Activated CD4-positive, alpha-beta T cell treated with anti-CD3 and anti-CD28 coated beads for 48 hours (primary cell): ENCODE results near the gene APBB2.
"Not testable (repeated sequence)": the region's sequence is repeated elsewhere in the genome, so short reads cannot be mapped to it uniquely, and the experiment has no call there.

Source experiments
- DNase-seq: peaks from one replicate; pipeline ENCODE4 v3.0.0-alpha.2; 2020

The APBB2 gene

GRCh38 chr4:40840985-40841571, 373.3 kb downstream of the APBB2 start:
- peak; percentile 91 for DNase-seq

DNA sequence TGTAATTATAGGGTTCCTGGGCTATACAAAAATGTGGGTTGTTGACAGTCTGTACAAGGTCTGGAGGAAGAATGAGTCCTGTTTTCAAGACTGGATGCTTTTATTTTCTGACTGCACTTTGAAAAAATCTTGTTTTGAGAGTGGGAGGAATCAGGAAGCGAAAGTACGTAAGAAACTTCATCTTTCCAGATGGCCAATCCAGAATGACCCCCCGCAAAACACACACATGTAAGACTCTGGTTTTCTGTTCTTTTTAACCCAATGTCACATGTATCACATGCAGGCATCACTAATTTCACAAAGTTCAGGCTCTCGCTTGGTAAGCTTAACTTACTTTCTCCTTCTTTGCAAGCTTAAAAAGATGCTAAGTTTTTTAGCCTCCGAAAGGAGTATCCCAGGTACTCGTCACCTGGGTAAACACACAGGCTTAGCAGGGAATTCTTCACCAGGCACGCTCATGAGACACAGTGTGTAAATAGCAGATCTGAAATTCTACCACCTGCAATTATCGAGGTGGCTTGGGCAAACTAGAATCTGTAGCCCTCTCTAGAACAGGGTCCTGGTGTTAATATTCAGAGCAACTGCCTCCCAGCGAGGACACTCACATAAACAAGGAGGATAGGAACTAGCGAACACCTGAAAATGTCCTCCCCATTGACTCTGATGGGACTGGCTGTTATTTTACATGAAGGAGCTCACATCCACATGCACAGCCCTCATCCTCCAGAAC, 373.9 kb downstream of the APBB2 start:
- no peak for DNase-seq

GRCh38 chr4:40838742-40839141, 375.6 kb downstream of the APBB2 start:
- DNase-seq, result no peak

DNA sequence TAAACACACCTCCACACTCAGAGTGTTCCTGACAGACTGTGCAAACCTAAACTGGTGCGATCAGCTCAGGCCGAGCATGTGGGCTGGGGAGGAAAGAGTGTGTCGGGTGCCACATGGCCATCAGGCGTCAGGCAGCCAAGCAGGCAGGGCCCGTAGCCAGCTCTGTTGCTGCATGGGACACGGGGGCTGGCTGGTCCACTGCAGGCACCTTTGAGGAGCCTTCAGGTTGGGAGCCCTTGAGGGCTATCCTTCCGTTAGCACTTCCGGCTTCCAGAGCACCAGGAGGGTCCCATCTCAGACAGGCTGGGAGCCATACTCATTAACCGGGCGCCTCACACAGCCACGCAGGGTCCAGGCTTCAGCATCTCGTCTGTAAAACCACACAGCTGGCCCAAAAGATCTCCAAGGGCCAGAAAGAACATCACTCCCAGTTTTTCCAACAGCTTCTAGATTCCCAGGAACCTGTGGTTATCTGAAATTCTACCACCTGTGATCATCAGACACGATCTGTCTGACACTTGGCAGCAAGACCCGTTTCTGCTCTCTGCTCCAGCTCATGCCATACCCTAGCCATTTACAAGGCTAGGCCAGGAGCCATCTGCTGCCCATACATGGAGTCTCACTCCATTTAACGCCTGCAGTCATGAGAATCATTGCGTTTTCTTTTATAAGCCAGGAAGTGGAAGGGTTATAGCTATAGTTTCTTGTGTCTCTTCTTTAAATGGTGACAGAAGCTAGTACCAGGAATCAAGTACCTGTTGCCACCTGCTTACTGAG, 377.1 kb downstream of the APBB2 start:
- no peak for DNase-seq

DNA sequence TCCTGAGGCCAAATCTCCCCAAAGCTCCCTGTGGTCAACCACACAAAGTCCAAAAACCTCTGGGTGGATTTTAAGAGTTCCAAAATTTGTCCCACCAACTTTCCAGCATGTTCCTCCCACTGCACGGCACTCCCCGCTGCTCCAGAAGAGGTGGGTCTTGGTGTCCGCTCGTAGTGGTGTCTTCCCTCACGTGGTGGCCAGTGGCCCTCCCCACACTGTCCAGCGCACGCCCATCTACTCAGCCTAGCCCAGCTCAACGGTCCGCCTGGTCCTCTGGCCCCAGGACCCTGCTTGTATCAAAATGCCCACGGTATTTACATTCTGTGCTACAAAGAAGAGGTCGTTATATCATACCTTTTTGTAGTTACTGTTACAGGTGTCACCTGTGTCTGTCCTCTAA, 381.1 kb downstream of the APBB2 start:
- no peak for DNase-seq

GRCh38 chr4:40832175-40832574, 382.2 kb downstream of the APBB2 start:
- DNase-seq, result no peak

GRCh38 chr4:40831146-40831907, 383.0 kb downstream of the APBB2 start:
- no peak for DNase-seq

DNA sequence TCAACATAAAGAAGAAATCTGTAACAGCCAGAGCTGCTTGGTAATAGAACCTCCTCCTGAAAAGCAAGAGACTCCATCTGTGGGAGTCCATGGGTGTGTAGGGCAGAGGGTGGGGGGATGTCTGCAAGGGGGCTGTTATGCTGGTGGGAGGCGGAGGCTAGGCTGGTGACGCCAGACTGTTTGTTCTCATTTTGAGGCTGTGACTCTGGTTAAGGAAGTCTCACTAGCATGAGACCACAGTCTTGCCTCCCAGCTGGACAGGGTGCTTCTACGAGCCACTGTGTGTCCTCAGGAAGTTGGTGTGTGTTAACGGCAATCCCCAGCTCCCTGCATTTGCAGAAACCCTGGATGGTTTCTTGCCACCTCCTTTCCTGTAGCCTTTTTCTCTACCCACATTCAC, 384.8 kb downstream of the APBB2 start:
- no peak for DNase-seq

DNA sequence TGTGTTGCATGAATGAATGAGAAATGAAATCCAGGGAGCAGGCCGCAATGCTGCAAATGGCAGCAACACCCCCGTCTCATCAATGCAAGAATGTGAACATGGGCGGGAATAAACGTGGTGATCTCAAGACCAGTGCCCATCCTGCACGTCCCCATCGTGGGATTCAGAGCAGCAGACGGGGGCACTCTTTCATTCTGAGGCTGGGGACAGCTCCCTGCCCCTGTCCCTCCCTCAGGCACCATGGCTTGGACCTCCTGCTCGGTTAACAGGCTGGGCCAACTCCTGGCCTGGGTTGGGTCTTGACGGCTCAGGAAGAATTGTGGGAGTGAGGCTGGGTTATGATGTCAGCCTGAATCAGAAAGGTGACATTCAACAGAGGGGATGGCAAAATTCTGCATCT, 385.7 kb downstream of the APBB2 start:
- DNase-seq, result no peak

DNA sequence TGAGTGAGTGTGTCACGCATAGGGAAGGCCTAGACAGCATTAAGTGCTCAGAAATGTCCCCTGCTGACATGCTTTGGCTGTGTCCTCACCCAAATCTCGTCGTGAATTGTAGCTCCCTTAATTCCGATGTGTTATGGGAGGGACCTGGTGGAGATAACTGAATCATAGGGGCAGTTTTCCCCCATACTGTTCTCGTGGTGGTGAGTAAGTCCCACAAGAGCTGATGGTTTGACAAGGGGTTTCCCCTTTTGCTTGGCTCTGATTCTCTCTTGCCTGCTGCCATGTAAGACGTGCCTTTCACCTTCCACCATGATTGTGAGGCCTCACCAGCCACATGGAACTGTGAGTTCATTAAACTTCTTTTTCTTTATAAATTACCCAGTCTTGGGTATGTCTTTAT, 386.6 kb downstream of the APBB2 start:
- peak; percentile 10 for DNase-seq

DNA sequence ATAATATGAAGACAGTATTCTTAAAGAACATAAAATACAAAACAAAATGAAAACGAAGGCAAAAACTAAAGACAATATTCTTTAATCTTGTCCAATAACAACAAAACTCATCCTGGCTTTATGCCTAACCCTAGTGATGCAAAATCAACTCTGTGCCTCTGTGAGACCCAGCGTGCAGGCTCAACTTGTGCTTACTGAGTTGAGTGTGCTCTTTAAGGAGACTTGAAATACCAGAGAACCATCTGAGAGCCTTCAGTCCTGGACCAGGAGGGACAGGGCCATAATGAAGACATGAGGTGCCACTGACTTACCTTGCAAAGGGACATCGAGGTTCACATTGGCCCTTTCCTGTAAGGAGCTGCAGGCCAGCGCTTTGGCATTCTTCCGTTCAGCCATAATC, 387.5 kb downstream of the APBB2 start:
- no peak for DNase-seq

- no peak for DNase-seq
Measured at GRCh38 chr4:40825014-40825838, 389.1 kb downstream of the APBB2 start.

DNA sequence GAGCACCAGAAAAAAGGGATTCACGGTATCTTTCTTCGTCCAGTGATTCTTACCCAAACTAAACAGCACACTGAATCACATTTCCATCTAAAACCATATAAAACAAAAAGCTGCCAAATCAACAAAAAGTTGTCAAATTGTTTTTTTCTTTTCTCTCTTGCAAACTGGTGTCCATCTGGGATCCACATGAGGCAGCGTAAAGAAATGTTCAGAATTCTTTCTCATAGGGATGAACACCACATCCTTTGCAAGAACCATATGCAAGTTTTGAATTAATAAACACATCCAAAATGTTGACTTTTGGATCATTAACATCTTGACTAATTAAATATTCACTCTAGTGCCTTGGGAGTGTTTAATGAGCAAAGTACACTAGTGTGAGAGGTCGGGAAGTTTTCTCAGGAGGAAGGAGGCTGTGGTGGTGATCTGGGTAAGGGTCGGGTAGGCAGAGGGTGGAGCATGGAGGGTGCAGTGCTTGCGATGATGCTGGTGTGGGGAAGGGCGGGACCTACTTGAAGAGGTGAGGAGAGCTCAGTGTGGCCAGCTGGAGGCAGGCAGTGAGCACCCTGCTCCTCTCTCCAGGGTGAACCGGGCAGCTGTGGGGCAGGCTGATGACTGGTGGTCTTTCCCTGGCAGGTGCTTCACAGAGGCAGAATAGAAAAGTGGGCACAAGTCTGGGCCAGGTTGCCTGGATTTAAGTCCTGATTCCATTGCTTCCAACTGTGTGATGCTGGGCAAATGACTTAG, 391.7 kb downstream of the APBB2 start:
- DNase-seq, result no peak

GRCh38 chr4:40820101-40820500, 394.2 kb downstream of the APBB2 start:
- no peak for DNase-seq

DNA sequence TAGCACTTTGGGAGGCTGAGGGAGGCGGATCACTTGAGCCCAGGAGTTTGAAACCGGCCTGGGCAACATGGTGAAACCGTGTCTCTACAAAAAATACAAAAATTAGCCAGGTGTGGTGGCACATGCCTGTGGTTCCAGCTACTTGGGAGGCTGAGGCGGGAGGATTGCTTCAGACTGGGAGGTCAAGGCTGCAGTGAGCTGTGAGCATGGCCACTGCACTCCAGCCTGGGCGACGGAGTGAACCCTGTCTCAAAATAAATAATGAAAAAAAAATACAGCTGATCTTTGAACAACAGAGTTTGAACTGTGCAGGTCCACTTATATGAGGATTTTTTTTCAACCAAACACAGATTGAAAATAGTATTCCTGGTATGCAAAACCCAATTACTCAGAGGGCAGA, 397.2 kb downstream of the APBB2 start:
- DNase-seq, result not testable (repeated sequence)

DNA sequence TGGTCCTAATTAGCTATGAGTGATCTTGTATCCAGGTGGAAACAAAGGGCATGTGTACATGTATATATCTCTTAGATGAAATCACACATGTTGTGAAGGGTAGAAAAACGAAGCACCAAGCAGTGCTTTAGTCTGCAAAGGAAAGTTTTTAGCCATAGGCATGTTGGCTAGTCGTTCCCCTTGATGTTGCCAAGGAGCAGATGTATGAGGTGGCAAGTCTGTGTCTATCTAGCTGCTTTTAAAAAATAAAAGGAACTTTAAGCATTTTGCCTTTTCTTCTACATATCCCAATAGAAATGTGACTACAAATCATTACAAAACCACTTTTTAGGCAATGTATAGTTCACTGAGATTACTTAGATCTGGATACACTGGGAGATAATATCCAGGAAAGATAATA, 401.5 kb downstream of the APBB2 start:
- DNase-seq, result no peak

DNA sequence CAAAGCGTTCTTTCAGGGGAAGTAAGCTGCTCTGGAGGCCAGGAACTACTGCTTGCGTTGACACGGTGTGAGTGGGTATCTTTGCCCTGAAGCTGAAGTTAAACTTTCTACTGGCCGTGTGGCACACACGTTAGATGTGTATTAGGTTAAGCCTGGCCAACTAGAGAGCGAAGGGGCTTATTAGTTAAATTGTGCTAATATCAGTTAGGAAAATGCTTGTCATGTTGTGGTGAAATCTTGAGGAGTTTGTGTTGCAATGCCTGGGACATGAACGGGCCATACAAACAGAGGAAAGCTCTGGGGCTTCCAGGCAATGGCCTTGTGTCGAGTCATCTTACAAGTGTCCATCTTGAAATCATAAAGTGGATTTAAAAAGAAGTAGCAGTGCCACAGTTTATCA, 402.0 kb downstream of the APBB2 start:
- no peak for DNase-seq

GRCh38 chr4:40811956-40812355, 402.4 kb downstream of the APBB2 start:
- DNase-seq, result no peak

GRCh38 chr4:40808926-40809457, 405.4 kb downstream of the APBB2 start:
- DNase-seq, result no peak

DNA sequence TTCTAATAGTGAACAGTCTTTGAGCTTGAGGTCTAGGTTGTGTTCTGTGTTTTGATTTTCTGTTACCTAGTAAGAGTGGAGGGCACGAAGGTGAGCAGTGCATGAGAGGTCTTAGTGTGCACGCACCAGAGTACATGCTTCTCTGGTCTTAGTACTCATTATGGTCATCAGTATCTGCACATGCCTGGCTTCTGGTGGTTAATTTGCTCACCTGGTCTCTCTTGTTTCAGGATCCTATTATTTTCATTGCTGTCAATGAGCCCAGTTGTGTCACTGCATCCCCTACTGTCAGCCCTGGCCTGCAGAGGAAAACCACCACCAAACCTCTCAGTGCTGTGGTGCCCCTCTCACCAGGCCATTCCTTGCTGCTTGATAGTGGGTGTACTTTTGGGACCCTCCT, 409.7 kb downstream of the APBB2 start:
- DNase-seq, result no peak

- DNase-seq, result no peak
Measured at GRCh38 chr4:40800064-40800463, 414.3 kb downstream of the APBB2 start.
